Measurements from ENCODE around the gene ATXN1. TPM values are rescaled to one million over a fixed set of nuclear protein-coding genes. Genes with fewer than 3 reads are reported as not detected.

Gene ATXN1
- total and polyA plus RNA-seq, 2 donors from 2014 or later = 4.2 to 58.2 TPM

- no peak overlapping the region for H3K27ac ChIP-seq (ENCODE audit: low read depth in 2 of 2, low read length in 2 of 2)
- H3K4me1 ChIP-seq (ENCODE audit: control insufficient read depth in 2 of 3, insufficient read depth in 2 of 3, low read depth in 1 of 3, low read length in 3 of 3) = no peaks in the 10 kb centered on the region
- TF ChIP-seq CTCF (IDR thresholded peaks at IDR 0.05; ENCODE audit: borderline replicate concordance, extremely low read depth, insufficient read depth) = no peak
- FAIRE-seq = no peak
- H3K4me3 ChIP-seq (ENCODE audit: low read length in 3 of 3) = no peak overlapping the region
- H3K9me3 ChIP-seq (ENCODE audit: control insufficient read depth in 2 of 3, insufficient read depth in 1 of 3, low read length in 3 of 3) = no peaks in the 10 kb centered on the region
- no peak for DNase-seq
- intact Hi-C loops (cut with DNase I) = no loop called here
- no peak overlapping the region for H3K9ac ChIP-seq (ENCODE audit: low read length in 3 of 3)
- no peaks in the 10 kb centered on the region for H3K27me3 ChIP-seq (ENCODE audit: control insufficient read depth, insufficient read depth, low read length)
- no peaks in the 10 kb centered on the region for H3K36me3 ChIP-seq (ENCODE audit: control insufficient read depth in 2 of 3, insufficient read depth in 3 of 3, low read length in 3 of 3)
Observed at GRCh38 chr6:16793828-16794412, 32.7 kb upstream of the ATXN1 start.

DNA sequence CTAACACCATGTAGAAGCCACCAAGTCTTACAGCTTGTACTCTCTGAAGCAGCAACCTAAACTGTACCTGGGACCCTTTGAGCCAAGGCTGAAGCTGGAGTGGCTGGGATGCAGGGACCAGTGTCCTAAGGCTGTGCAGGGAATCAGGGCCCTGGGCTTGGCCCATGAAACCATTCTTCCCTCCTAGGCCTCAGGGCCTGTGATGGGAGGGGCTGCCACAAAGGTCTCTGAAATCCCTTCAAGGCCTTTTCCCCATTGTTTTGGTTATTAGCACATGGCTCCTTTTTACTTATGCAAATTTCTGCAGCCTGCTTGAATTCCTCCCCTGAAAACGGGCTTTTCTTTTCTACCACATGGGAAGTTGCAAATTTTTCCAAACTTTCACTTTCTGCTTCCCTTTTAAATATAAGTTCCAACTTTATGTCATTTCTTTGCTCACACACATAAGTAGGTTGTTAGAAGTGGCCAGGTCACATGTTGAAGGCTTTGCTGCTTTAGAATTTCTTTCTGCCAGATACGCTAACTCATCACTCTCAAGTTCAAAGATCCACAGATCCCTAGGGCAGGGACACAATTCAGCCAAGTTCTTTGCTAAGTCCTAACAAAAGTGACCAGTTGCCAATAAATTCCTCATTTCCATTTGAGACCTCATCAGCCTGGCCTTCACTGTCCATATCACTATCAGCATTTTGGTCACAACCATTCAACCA is 28.2 kb upstream of the ATXN1 start:
- FAIRE-seq = no peak
- Histone ChIP-seq H3K36me3 (ENCODE audit: control insufficient read depth in 2 of 3, insufficient read depth in 3 of 3, low read length in 3 of 3) (no peaks in the 10 kb centered on the region), H3K9ac (ENCODE audit: low read length in 3 of 3) (no peak overlapping the region), H3K9me3 (ENCODE audit: control insufficient read depth in 2 of 3, insufficient read depth in 1 of 3, low read length in 3 of 3) (no peaks in the 10 kb centered on the region), H3K27ac (ENCODE audit: low read depth in 2 of 2, low read length in 2 of 2) (no peak overlapping the region), H3K27me3 (ENCODE audit: control insufficient read depth, insufficient read depth, low read length) (no peaks in the 10 kb centered on the region), H3K4me1 (ENCODE audit: control insufficient read depth in 2 of 3, insufficient read depth in 2 of 3, low read depth in 1 of 3, low read length in 3 of 3) (no peaks in the 10 kb centered on the region), H3K4me3 (ENCODE audit: low read length in 3 of 3) (no peak overlapping the region)
- TF ChIP-seq CTCF (IDR thresholded peaks at IDR 0.05; ENCODE audit: borderline replicate concordance, extremely low read depth, insufficient read depth) = no peak
- DNase-seq = no peak
- intact Hi-C loops (cut with DNase I) = no loop called here

DNA sequence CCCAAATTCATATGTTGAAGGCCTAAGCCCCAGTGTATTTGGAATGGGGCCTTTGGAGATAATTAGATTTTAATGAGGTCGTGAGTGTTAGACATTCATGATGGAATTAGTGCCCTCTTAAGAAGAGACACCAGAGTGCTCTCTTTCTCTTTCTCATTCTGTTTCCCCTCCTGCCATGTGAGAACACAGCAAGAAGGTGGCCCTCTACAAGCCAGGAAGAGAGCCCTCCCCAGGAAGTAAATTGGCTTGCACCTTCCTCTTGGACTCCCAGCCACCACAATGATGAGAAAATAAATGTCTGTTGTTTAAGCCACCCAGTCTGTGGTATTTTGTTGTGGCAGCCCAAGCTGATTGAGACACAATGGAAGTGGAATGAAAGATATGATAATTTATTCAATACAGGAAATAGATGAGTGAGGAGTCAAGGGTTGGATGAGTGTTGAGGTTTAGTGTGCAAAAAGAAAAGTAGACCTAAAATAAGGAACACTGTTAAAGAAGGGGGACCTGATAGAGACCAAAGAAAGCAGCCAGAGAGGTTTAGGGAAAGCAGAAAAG is 25.9 kb upstream of the ATXN1 start:
- no peak for FAIRE-seq
- intact Hi-C loops (cut with DNase I) = no loop called here
- Histone ChIP-seq H3K27ac (ENCODE audit: low read depth in 2 of 2, low read length in 2 of 2) (no peak overlapping the region), H3K9me3 (ENCODE audit: control insufficient read depth in 2 of 3, insufficient read depth in 1 of 3, low read length in 3 of 3) (no peaks in the 10 kb centered on the region), H3K4me1 (ENCODE audit: control insufficient read depth in 2 of 3, insufficient read depth in 2 of 3, low read depth in 1 of 3, low read length in 3 of 3) (no peaks in the 10 kb centered on the region), H3K9ac (ENCODE audit: low read length in 3 of 3) (no peak overlapping the region), H3K36me3 (ENCODE audit: control insufficient read depth in 2 of 3, insufficient read depth in 3 of 3, low read length in 3 of 3) (no peaks in the 10 kb centered on the region), H3K27me3 (ENCODE audit: control insufficient read depth, insufficient read depth, low read length) (no peaks in the 10 kb centered on the region), H3K4me3 (ENCODE audit: low read length in 3 of 3) (no peak overlapping the region)
- no peak for TF ChIP-seq CTCF (IDR thresholded peaks at IDR 0.05; ENCODE audit: borderline replicate concordance, extremely low read depth, insufficient read depth)
- DNase-seq = no peak
